Measurements from ENCODE around the gene SSH2. TPM values are rescaled to one million over a fixed set of nuclear protein-coding genes. Genes with fewer than 3 reads are reported as not detected.

SSH2 gene
- total and polyA plus RNA-seq, 8 donors, result 23.5 to 85.5 (median 24.1) TPM

DNA sequence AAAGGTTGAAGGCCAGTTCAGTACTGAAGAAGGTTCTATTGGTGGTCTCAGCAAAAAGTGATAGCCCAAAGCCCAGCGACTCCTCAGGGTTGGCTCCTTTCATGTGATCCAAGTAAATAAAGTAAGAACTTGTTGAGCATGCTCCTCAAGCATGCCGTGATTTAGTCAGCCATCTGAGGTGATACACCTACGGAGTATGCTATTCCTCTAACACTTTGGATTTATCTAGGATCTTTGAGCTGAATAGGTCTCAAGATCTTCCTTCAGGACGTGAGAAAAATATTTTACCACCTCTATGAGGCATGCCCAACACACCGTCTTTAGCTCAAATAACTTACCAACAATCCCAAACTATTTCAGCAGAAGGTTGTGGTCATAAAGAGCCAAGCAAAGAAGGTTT is 154.0 kb downstream of the SSH2 start:
- ATAC-seq, result no peak
- H3K4me3 ChIP-seq, result no peak overlapping the region

GRCh38 chr17:29772981-29773380 is 157.0 kb downstream of the SSH2 start:
- DNase-seq, result no peak
- Histone ChIP-seq H3K4me3 (no peak overlapping the region), H3K36me3 (no peaks in the 10 kb centered on the region), H3K27me3 (no peaks in the 10 kb centered on the region), H3K4me1 (peaks cover 0 to 3% of the 10 kb centered on the region in 2 donors), H3K27ac (no peak overlapping the region), H3K9me3 (no peaks in the 10 kb centered on the region)
- ATAC-seq, result no peak
- TF ChIP-seq CTCF (IDR thresholded peaks at IDR 0.05), result no peak
- intact Hi-C loops (cut with DNase I), result no loop called here

More for the DNA sequence above, 154.0 kb downstream of the SSH2 start:
- Histone ChIP-seq H3K27ac (no peak overlapping the region), H3K36me3 (no peaks in the 10 kb centered on the region), H3K27me3 (no peaks in the 10 kb centered on the region), H3K4me1 (peaks cover 0 to 18% of the 10 kb centered on the region in 2 donors), H3K9me3 (no peaks in the 10 kb centered on the region)
- DNase-seq, result no peak
- intact Hi-C loops (cut with DNase I), result no loop called here
- TF ChIP-seq CTCF (IDR thresholded peaks at IDR 0.05), result no peak

DNA sequence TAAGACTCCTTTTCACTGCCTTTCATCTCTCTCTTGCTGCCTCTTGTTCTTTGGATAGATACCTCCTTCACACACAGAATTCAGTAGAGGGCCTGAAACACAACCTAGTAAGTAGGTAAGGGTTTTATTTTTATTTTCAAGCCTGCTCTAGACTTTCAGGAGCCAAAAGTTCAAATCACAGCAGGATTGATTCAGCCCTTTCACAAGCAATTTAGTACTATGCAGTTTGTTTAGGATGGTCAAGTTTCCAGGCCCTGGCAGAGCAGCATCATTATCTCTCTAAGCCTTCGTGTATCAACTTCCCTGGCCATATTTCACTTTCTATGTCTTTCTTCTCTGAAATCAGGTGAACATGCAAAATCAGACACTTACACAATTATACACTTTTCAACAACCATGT is 158.5 kb downstream of the SSH2 start:
- TF ChIP-seq CTCF (IDR thresholded peaks at IDR 0.05), result no peak
- intact Hi-C loops (cut with DNase I), result no loop called here
- Histone ChIP-seq H3K9me3 (no peaks in the 10 kb centered on the region), H3K27ac (no peak overlapping the region), H3K4me1 (no peaks in the 10 kb centered on the region), H3K36me3 (no peaks in the 10 kb centered on the region), H3K4me3 (no peak overlapping the region), H3K27me3 (no peaks in the 10 kb centered on the region)
- DNase-seq (no peak), ATAC-seq (no peak)

GRCh38 chr17:29769225-29769624 is 160.8 kb downstream of the SSH2 start:
- DNase-seq, result no peak
- H3K27ac ChIP-seq, result no peak overlapping the region
- H3K4me3 ChIP-seq, result no peak overlapping the region
- intact Hi-C loops (cut with DNase I), result no loop called here
- no peaks in the 10 kb centered on the region for H3K4me1 ChIP-seq
- no peaks in the 10 kb centered on the region for H3K36me3 ChIP-seq
- H3K9me3 ChIP-seq, result no peaks in the 10 kb centered on the region
- no peak for TF ChIP-seq CTCF (IDR thresholded peaks at IDR 0.05)
- no peak for ATAC-seq
- H3K27me3 ChIP-seq, result no peaks in the 10 kb centered on the region

GRCh38 chr17:29766796-29767327 is 163.2 kb downstream of the SSH2 start:
- no peak for DNase-seq
- intact Hi-C loops (cut with DNase I), result no loop called here
- no peak overlapping the region for H3K4me3 ChIP-seq
- no peaks in the 10 kb centered on the region for H3K27me3 ChIP-seq
- no peak overlapping the region for H3K27ac ChIP-seq
- H3K9me3 ChIP-seq, result no peaks in the 10 kb centered on the region
- peaks cover 0 to 3% of the 10 kb centered on the region in 2 donors for H3K4me1 ChIP-seq
- ATAC-seq, result no peak
- no peaks in the 10 kb centered on the region for H3K36me3 ChIP-seq
- TF ChIP-seq CTCF (IDR thresholded peaks at IDR 0.05), result no peak
